ENCODE data around the gene KCNT1. TPM values are rescaled to one million over a fixed set of nuclear protein-coding genes. Genes with fewer than 3 reads are reported as not detected.

Gene KCNT1
- total RNA-seq, 2 donors from 2014 or later = under 0.01 TPM

DNA sequence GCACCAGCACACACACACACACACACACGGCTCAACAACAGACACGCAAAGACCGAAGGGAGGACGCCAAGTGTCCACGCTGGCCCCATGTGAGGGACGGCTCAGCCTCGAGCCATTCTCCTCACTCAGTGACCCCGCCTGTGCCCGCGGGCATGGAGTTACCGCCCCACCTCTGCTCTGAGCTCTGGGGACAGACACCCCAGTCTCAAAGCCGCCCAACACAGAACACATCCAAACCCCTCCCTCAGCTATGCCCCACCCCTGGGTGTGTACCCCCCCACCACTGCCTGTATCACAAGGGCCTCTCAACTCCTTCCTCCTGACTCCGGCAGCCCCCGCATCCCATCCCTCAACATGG is 124.2 kb downstream of the KCNT1 start:
- TF ChIP-seq, protein P1, sequence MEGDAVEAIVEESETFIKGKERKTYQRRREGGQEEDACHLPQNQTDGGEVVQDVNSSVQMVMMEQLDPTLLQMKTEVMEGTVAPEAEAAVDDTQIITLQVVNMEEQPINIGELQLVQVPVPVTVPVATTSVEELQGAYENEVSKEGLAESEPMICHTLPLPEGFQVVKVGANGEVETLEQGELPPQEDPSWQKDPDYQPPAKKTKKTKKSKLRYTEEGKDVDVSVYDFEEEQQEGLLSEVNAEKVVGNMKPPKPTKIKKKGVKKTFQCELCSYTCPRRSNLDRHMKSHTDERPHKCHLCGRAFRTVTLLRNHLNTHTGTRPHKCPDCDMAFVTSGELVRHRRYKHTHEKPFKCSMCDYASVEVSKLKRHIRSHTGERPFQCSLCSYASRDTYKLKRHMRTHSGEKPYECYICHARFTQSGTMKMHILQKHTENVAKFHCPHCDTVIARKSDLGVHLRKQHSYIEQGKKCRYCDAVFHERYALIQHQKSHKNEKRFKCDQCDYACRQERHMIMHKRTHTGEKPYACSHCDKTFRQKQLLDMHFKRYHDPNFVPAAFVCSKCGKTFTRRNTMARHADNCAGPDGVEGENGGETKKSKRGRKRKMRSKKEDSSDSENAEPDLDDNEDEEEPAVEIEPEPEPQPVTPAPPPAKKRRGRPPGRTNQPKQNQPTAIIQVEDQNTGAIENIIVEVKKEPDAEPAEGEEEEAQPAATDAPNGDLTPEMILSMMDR (IDR thresholded peaks at IDR 0.05) = no peak
- TF ChIP-seq POLR2A (IDR thresholded peaks at IDR 0.05) = no peak
- intact Hi-C loops (cut with DNase I) = no loop called here
- DNase-seq (no peak), ATAC-seq (no peak)
- Histone ChIP-seq H3K27ac (no peak overlapping the region), H3K36me3 (replicated peaks in 1 of 2; ENCODE audit: insufficient read depth in 1 of 2, low read depth in 2 of 2) (peaks cover 0 to 25% of the 10 kb centered on the region in 2 donors), H3K4me3 (no peak overlapping the region), H3K4me1 (no peaks in the 10 kb centered on the region), H3K9me3 (no peaks in the 10 kb centered on the region), H3K27me3 (no peaks in the 10 kb centered on the region)
- WGBS, 2 donors = 89 to 94% methylated on average over 10 to 14 of the region's 14 CpGs

DNA sequence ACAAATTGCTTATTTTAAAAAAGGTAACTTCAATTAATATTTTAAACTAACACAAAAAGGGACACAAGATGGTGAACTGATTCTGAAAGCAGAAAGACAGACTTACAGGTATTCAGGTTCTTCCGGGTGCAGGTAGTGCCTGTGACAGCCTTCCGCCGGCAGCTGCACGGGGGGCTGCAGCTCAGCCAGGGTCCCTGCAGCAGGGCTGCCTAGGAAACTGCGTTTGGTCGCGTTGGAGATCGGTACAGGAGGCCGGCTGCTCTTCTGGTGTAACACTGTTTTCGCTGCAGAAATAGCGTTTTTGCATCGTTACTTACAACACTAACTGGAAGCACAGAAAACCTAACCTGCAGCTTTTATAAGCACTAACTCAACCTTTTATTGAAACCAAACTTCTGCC is 125.3 kb downstream of the KCNT1 start:
- H3K4me1 ChIP-seq = no peaks in the 10 kb centered on the region
- TF ChIP-seq, protein P1 (IDR thresholded peaks at IDR 0.05) = no peak
- TF ChIP-seq POLR2A (IDR thresholded peaks at IDR 0.05) = no peak
- H3K27ac ChIP-seq = no peak overlapping the region
- ATAC-seq (no peak), DNase-seq (no peak)
- H3K9me3 ChIP-seq = no peaks in the 10 kb centered on the region
- 96 to 97% methylated on average over 12 of the region's 12 CpGs for WGBS, 2 donors
- H3K4me3 ChIP-seq = no peak overlapping the region
- H3K36me3 ChIP-seq (replicated peaks in 1 of 2; ENCODE audit: insufficient read depth in 1 of 2, low read depth in 2 of 2) = peaks cover 0 to 15% of the 10 kb centered on the region in 2 donors
- no peaks in the 10 kb centered on the region for H3K27me3 ChIP-seq
- intact Hi-C loops (cut with DNase I) = no loop called here

DNA sequence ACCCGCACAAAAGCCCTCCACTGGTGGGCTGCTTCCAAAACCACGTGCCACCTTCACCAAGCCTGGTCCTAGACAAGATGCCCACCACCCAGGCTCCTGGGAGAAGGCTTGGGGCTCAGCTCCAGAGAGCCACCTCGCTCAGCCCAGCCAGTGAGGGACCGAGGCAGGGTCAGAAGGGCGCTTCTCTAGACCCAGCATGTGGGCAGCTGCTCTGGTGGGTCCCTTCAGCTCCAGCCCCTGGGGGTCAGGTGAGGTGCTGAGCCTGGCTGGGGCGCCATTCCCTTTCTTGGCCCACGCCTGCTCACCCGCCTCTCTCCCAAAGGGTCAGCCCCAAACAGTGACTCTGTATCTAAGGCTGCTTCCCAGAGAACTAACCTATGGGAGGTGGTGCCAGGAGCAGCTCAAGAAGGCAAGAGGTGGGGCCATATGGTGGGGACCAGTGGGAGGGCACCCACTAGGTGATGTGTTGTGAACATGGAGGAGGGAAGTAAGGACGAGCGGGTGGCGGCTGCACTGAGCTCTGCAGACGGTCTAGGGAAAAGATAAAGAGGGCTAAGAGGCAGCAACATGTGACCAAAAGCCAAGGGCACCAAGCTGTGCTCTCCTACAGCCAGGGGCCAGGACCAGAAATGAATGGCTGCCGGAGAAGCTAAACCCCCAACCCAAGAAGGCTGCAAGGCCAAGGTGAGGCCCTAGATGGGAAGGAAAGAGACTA is 126.0 kb downstream of the KCNT1 start:
- ATAC-seq = no peak
- H3K27ac ChIP-seq = no peak overlapping the region
- intact Hi-C loops (cut with DNase I) = no loop called here
- WGBS, 2 donors = 90 to 93% methylated on average over 7 to 13 of the region's 13 CpGs
- H3K4me1 ChIP-seq = no peaks in the 10 kb centered on the region
- peaks cover 0 to 9% of the 10 kb centered on the region in 2 donors for H3K36me3 ChIP-seq (replicated peaks in 1 of 2; ENCODE audit: insufficient read depth in 1 of 2, low read depth in 2 of 2)
- TF ChIP-seq, protein P1 (IDR thresholded peaks at IDR 0.05) = no peak
- no peak for TF ChIP-seq POLR2A (IDR thresholded peaks at IDR 0.05)
- no peak for DNase-seq
- H3K9me3 ChIP-seq = no peaks in the 10 kb centered on the region
- no peaks in the 10 kb centered on the region for H3K27me3 ChIP-seq
- H3K4me3 ChIP-seq = no peak overlapping the region

DNA sequence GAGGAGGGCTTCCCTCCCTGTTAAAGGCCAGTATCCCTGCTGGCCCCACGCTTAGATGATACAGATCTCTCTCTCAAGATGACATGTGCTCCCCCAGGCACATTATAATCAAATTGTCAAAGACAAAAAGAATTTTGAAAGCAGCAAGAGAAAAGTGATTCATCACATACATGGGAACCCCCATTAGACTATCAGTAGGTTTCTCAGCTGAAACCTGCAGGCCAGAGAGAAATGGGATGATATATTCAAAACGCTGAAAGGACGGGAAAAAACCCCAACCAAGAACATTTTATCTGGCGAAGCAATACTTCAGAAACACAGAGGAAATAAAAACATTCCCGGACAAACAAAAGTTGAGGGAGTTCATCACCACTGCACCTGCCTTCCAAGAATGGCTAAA is 126.7 kb downstream of the KCNT1 start:
- Histone ChIP-seq H3K4me1 (no peaks in the 10 kb centered on the region), H3K36me3 (replicated peaks in 1 of 2; ENCODE audit: insufficient read depth in 1 of 2, low read depth in 2 of 2) (peaks cover 0 to 5% of the 10 kb centered on the region in 2 donors), H3K4me3 (no peak overlapping the region), H3K27me3 (no peaks in the 10 kb centered on the region), H3K27ac (no peak overlapping the region), H3K9me3 (no peaks in the 10 kb centered on the region)
- no peak for TF ChIP-seq POLR2A (IDR thresholded peaks at IDR 0.05)
- TF ChIP-seq, protein P1 (IDR thresholded peaks at IDR 0.05) = no peak
- no peak for DNase-seq
- no peak for ATAC-seq
- WGBS, 2 donors = 96 to 99% methylated on average over 5 of the region's 5 CpGs
- intact Hi-C loops (cut with DNase I) = no loop called here

DNA sequence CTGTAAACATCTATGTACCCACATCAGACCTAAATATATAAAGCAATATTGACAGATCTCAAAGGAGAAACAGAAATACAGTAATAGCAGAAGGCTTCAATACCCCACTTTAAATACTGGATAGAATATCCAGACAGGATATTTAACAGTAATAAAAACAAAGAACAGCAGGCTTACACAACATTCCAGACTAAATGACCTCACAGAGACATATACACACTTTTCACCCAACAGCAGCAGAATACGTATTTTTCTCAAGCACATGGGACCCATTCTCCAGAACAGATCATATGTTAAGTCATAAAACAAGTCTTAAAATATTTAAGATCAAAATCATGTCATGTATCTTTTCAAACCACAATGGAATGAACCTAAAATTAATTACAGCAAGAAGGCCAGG is 128.5 kb downstream of the KCNT1 start:
- DNase-seq (no peak), ATAC-seq (no peak)
- Histone ChIP-seq H3K9me3 (no peaks in the 10 kb centered on the region), H3K27ac (no peak overlapping the region), H3K4me3 (no peak overlapping the region), H3K36me3 (replicated peaks in 1 of 2; ENCODE audit: insufficient read depth in 1 of 2, low read depth in 2 of 2) (peaks cover 0 to 5% of the 10 kb centered on the region in 2 donors), H3K27me3 (no peaks in the 10 kb centered on the region), H3K4me1 (no peaks in the 10 kb centered on the region)
- TF ChIP-seq, protein P1 (IDR thresholded peaks at IDR 0.05) = no peak
- no peak for TF ChIP-seq POLR2A (IDR thresholded peaks at IDR 0.05)
- intact Hi-C loops (cut with DNase I) = no loop called here
- WGBS, 2 donors = 89 to 96% methylated on average over 1 of the region's 1 CpG
